Hematopoietic multipotent progenitor cell (in vitro differentiated cells): ENCODE data around the gene MRO. TPM values are rescaled to one million over a fixed set of nuclear protein-coding genes. Genes with fewer than 3 reads are reported as not detected.
"Not testable (repeated sequence)": the region's sequence is repeated elsewhere in the genome, so short reads cannot be mapped to it uniquely, and the experiment has no call there.

ENCODE experiments used
- DNase-seq, 3 donors: peaks; one replicate each; pipeline ENCODE4 v3.0.0-alpha.2; 2011 to 2015; ENCODE audit warnings: low read depth in 2 of 3, low spot score in 2 of 3
- total RNA-seq: library from RNA; depleted of rRNA; stranded (reverse); fragments of >200 nt; gene quantifications from one replicate; pipeline ENCODE4 v1.2.3, GENCODE V29; 2012

MRO gene
- total RNA-seq, 1 donor = not detected

DNA sequence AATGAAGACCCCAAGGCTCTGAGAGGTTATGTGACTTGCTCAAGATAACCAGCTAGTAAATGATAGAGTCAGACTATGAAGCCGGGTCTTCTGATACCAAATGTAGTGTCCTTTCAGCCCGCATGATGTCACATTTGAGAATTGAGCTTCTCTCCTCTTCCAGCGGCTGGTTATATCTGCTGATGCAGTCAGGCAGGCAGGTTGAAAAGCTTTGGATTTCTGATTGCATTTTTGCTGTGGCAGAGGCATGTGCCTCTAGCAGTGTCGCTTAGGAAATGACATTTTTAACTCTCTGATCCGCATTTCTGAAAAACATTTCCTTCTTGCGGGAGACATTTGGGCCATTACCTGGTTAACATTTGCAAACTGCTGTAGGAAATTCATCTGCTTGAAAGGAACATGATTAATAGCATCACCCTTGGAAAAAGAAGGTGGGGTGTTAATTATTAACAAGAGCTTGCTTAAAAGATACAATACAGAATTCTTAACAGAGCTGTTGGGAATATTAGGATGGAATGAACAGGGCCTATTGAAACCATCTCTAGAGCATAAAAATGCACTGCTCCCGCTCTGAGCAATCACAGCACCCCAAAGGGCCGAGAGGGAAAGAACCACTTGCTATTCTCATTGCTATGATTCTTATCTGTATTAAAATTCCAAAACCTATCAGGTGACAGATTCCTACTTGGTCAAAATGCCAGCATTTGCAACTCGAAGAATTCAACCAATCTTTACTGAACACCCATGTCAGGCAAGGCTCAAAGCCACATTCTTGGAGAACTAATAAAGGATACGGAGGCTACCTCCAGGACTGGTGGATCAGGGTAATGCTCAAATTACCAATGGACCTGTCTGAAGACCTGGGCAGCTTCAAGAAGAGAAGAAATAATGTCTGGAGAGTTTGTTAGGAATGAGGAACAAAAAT, 25.9 kb downstream of the MRO start:
- no peak for DNase-seq

DNA sequence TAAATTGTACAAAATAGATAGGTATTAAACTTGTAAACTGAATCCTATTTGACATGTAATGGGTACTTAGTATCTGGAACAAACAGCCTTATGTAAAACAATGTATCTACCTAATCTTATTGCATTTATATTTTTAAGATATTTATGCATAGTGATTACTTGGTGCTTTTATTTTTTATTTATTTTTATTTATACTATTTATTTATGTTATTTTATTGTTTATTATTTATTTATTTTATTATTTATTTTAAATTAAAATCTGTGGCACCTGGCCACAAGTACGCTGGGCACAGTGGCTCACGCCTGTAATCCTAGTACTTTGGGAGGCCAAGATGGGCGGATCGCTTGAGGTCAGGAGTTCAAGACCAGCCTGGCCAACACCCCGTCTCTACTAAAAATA, 26.9 kb downstream of the MRO start:
- no peak for DNase-seq

- DNase-seq = no peak
These were observed 28.0 kb downstream of the MRO start for GRCh38 chr18:50791599-50792438.

GRCh38 chr18:50790948-50791347, 28.9 kb downstream of the MRO start:
- DNase-seq = no peak

GRCh38 chr18:50790241-50790640, 29.6 kb downstream of the MRO start:
- no peak for DNase-seq

- no peak for DNase-seq
These were observed 31.5 kb downstream of the MRO start for GRCh38 chr18:50788284-50788683.

- no peak for DNase-seq
These were observed 33.0 kb downstream of the MRO start for GRCh38 chr18:50786864-50787263.

- no peak for DNase-seq
These were observed 36.3 kb downstream of the MRO start for GRCh38 chr18:50783553-50783952.

GRCh38 chr18:50779021-50779420, 40.8 kb downstream of the MRO start:
- DNase-seq = not testable (repeated sequence)

GRCh38 chr18:50776383-50776782, 43.4 kb downstream of the MRO start:
- DNase-seq = no peak

DNA sequence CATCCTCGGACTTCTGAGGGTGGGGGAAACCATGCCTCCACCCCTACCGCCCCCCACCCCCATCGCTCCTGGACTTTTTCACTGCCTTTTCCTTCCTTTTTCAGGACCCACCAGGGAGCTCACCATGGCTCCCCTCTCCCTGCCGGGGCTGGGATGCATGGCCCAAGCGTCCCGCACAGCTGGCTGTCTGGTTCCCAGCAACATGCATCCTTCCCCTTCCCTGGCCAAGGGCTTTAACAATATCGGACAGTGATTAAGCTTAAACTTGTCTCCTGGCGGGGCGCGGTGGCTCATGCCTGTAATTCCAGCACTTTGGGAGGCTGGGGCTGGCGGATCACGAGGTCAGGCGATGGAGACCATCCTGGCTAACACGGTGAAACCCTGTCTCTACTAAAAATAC, 44.1 kb downstream of the MRO start:
- DNase-seq = no peak

DNA sequence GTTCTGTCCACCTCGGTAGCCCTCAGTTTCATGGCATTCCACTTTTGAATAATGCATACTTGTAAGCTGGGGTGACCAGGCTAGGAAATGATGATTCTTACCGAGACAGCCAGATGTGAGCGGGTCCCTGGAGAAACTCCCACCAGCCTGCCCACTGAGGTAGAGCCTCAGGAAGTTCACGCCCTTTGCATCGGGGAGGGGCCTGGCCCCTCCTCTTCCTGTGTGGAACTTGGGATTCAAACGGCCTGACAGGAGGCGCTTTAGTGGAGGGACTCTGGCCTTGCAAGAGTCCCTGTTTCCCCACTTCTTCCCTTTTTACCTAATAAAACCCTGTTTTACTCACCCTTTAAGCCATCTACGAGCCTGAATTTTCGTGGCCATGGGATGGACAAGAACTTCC, 44.6 kb downstream of the MRO start:
- no peak for DNase-seq

GRCh38 chr18:50769463-50769862, 50.4 kb downstream of the MRO start:
- no peak for DNase-seq

DNA sequence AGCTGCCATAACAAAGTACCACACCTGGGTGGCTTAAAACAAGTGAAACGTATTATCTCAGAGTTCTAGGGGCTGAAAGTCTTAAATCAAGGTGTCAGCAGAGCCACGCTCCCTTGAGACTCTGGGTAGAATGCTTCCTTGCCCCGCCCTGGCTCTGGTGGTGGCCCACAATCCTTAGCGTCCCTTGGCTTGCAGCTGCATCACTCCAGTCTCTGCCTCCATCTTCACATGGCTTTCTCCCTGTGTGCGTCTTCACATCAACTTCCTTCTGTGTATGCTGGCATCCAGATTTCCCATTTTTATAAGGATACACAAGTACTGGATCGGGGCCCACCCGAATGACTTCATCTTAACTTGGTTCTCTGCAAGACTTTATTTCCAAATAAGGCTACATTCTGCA, 62.5 kb downstream of the MRO start:
- no peak for DNase-seq

- DNase-seq = no peak
These were observed 65.5 kb downstream of the MRO start for GRCh38 chr18:50754297-50754696.

GRCh38 chr18:50753311-50753710, 66.5 kb downstream of the MRO start:
- DNase-seq = no peak

- no peak for DNase-seq
These were observed 67.9 kb downstream of the MRO start for GRCh38 chr18:50751947-50752346.

DNA sequence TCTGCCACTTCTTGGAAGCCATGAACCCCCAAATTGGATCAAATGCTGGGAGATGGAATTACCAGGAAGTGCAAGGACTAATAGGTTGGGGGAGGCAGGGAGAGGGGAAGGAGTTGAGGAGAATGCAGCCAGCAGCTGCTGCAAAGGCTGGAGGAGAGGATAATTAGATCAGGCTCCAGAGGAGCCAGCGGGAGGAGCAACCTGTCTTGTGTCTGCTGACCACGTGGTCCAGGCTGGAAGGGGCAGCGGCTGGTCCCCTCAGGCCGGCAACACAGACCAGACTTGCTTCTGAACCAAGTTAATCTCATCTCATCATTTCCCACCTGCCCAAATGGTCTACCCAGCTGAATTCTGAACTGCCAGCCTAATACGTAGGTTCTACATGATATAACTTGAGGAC, 68.3 kb downstream of the MRO start:
- DNase-seq = no peak

DNA sequence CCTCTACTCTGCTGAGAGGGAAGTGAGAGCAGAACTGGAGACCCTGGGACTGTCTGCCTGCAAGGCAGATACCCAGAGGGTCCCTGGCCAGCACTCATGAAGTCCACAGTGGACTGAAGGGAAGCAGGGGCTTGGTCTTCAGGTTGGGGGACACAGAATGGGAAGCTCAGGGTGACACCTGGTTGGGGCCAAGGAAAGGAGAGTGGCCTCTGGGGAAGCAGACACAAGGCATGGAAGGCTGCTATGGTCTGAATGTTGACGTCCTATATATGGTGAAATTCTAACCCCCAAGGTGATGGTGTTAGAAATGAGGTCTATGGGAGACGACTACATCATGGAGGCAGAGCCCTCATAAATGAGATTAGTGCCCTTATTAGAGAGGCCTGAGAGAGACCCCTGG, 69.3 kb downstream of the MRO start:
- DNase-seq = no peak

GRCh38 chr18:50749945-50750344, 69.9 kb downstream of the MRO start:
- DNase-seq = no peak

GRCh38 chr18:50749421-50749820, 70.4 kb downstream of the MRO start:
- DNase-seq = no peak
